Activated naive CD4-positive, alpha-beta T cell treated with anti-CD3 and anti-CD28 coated beads, Interleukin-2, amount 10 ng/mL, durations not matched to agents 7 days and 5 days (primary cell): Measurements from ENCODE around the gene BTBD16.

Experiments
- CTCF ChIA-PET: fragments of 350-600 bp; sonication (Branson Sonifier 250); formaldehyde crosslinking; loops from one replicate; lab custom pipeline; 2021; ENCODE audit warnings: antibody characterized with exemption; lab: Charles Lee
- DNase-seq: peaks from one replicate; pipeline ENCODE4 v3.0.0-alpha.2; 2020
- H3K27ac Mint-ChIP-seq: one replicate; pipeline ENCODE4 v1.8.0; 2021; ENCODE audit warnings: mild to moderate bottlenecking, moderate library complexity, mixed read lengths
- H3K27me3 Mint-ChIP-seq: one replicate; pipeline ENCODE4 v1.8.0; 2021; ENCODE audit warnings: mild to moderate bottlenecking, mixed read lengths
- H3K36me3 Mint-ChIP-seq: one replicate; pipeline ENCODE4 v1.8.0; 2021; ENCODE audit warnings: mixed read lengths
- H3K4me1 Mint-ChIP-seq: one replicate; pipeline ENCODE4 v1.8.0; 2021; ENCODE audit warnings: mixed read lengths
- H3K4me3 Mint-ChIP-seq: one replicate; pipeline ENCODE4 v1.8.0; 2021; ENCODE audit warnings: mild to moderate bottlenecking, moderate library complexity, mixed read lengths
- H3K9me3 Mint-ChIP-seq: one replicate; pipeline ENCODE4 v1.8.0; 2021; ENCODE audit warnings: mixed read lengths

Gene BTBD16

GRCh38 chr10:122316224-122316884 lies 45.3 kb downstream of the BTBD16 start:
- H3K27me3 Mint-ChIP-seq: peaks cover 4% of the 10 kb centered on the region
- H3K27ac Mint-ChIP-seq: no peak overlapping the region
- no peak overlapping the region for H3K4me3 Mint-ChIP-seq
- H3K36me3 Mint-ChIP-seq: no peaks in the 10 kb centered on the region
- CTCF ChIA-PET: interaction anchor here (0.7 kb wide), 1 partner anchor 71 kb away, joined by 3 read pairs; no protein-coding TSS in a partner anchor
- DNase-seq: no peak
- no peaks in the 10 kb centered on the region for H3K4me1 Mint-ChIP-seq
- peaks cover 1% of the 10 kb centered on the region for H3K9me3 Mint-ChIP-seq

- H3K27me3 Mint-ChIP-seq: peaks cover 22% of the 10 kb centered on the region
- H3K36me3 Mint-ChIP-seq: no peaks in the 10 kb centered on the region
- peaks cover 3% of the 10 kb centered on the region for H3K9me3 Mint-ChIP-seq
- no peaks in the 10 kb centered on the region for H3K4me1 Mint-ChIP-seq
- CTCF ChIA-PET: interaction anchor here (1.2 kb wide), 1 partner anchor 23 kb away, joined by 4 read pairs; no protein-coding TSS in a partner anchor
- H3K27ac Mint-ChIP-seq: no peak overlapping the region
- no peak overlapping the region for H3K4me3 Mint-ChIP-seq
- DNase-seq: no peak
These were observed 50.9 kb downstream of the BTBD16 start for GRCh38 chr10:122321960-122322359.

GRCh38 chr10:122323189-122323588 lies 52.1 kb downstream of the BTBD16 start:
- Mint-ChIP-seq H3K4me1 (no peaks in the 10 kb centered on the region), H3K4me3 (no peak overlapping the region), H3K27me3 (peaks cover 22% of the 10 kb centered on the region), H3K36me3 (no peaks in the 10 kb centered on the region), H3K9me3 (peaks cover 3% of the 10 kb centered on the region), H3K27ac (no peak overlapping the region)
- no peak for DNase-seq
- CTCF ChIA-PET: interaction anchor here (1.2 kb wide), 2 partner anchors 20 to 24 kb away, joined by 4 read pairs; no protein-coding TSS in a partner anchor

DNA sequence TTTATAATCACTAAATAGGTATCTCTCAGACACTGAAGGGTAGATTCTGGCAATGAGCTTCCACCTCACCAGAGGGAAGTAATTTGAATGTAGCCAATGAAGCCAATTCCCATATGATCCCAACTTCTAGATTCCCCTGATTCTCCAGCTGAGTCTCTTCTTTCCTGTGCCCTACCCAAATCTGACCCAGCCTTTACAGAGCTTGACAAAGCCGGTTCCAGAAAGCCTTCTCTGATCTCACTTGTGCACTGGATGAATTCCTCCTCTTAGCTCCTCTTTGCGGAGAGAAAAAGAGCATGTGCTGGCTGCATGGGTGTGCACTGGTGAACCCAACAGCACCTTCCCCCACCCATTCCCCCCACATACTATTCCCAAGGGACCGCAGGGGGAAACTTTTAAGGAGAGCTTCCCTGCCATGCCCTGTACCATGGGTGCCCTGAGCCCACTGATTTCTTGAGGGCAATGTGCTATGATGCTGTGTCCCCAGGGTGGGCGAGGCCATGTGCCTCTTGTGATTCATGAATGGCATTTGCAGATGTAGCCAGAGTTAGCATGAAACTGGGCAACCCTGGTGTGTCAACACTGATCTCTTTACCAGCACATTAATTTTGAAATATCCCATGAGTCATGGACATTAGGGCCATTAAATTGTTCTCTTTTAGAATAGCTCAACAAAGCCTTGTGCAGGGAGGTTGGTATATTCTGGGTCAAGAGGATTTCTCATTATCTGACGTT lies 53.0 kb downstream of the BTBD16 start:
- H3K4me3 Mint-ChIP-seq: no peak overlapping the region
- no peaks in the 10 kb centered on the region for H3K36me3 Mint-ChIP-seq
- H3K9me3 Mint-ChIP-seq: peaks cover 3% of the 10 kb centered on the region
- no peak for DNase-seq
- no peak overlapping the region for H3K27ac Mint-ChIP-seq
- CTCF ChIA-PET: interaction anchor here (1.2 kb wide), 1 partner anchor 19 kb away, joined by 4 read pairs; no protein-coding TSS in a partner anchor
- peaks cover 22% of the 10 kb centered on the region for H3K27me3 Mint-ChIP-seq
- no peaks in the 10 kb centered on the region for H3K4me1 Mint-ChIP-seq

- Mint-ChIP-seq H3K36me3 (no peaks in the 10 kb centered on the region), H3K4me3 (no peak overlapping the region), H3K27me3 (peaks cover 32% of the 10 kb centered on the region), H3K9me3 (peaks cover 2% of the 10 kb centered on the region), H3K27ac (no peak overlapping the region), H3K4me1 (no peaks in the 10 kb centered on the region)
- CTCF ChIA-PET: no interaction called here
- DNase-seq: no peak
These were observed 54.1 kb downstream of the BTBD16 start for GRCh38 chr10:122325235-122325634.

DNA sequence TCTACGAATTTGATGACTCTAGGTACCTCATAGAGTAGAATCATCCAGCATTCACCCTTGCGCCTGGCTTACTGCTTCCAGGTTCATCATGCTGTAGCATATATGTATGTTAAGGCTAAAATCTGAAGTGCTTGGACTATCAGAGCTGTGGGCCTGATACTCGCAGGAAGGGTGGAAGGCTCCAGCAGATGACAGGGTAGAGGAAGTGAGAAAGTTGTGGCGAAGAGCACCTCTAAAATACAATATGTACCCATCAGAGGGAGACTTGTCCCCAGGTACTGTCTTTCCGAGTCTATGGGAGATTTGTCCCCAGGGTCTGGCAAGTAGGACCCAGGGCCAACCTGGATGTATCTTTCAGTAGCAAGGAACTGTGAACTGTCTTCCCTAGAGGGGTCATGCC lies 55.3 kb downstream of the BTBD16 start:
- Mint-ChIP-seq H3K27me3 (peaks cover 41% of the 10 kb centered on the region), H3K27ac (no peak overlapping the region), H3K36me3 (no peaks in the 10 kb centered on the region), H3K4me3 (no peak overlapping the region), H3K9me3 (peaks cover 2% of the 10 kb centered on the region), H3K4me1 (no peaks in the 10 kb centered on the region)
- CTCF ChIA-PET: interaction anchor here (1.6 kb wide), 1 partner anchor 16 kb away, joined by 3 read pairs; no protein-coding TSS in a partner anchor
- no peak for DNase-seq

- CTCF ChIA-PET: interaction anchor here (1.6 kb wide), 1 partner anchor 16 kb away, joined by 3 read pairs; no protein-coding TSS in a partner anchor
- Mint-ChIP-seq H3K27me3 (peaks cover 40% of the 10 kb centered on the region), H3K4me3 (no peak overlapping the region), H3K27ac (no peak overlapping the region), H3K36me3 (no peaks in the 10 kb centered on the region), H3K4me1 (no peaks in the 10 kb centered on the region), H3K9me3 (no peaks in the 10 kb centered on the region)
- no peak for DNase-seq
These were observed 55.7 kb downstream of the BTBD16 start for GRCh38 chr10:122326806-122327205.

GRCh38 chr10:122327237-122328206 lies 56.4 kb downstream of the BTBD16 start:
- Mint-ChIP-seq H3K4me3 (no peak overlapping the region), H3K27ac (no peak overlapping the region), H3K36me3 (no peaks in the 10 kb centered on the region), H3K4me1 (no peaks in the 10 kb centered on the region), H3K9me3 (no peaks in the 10 kb centered on the region), H3K27me3 (peaks cover 42% of the 10 kb centered on the region)
- CTCF ChIA-PET: interaction anchor here (1.6 kb wide), 1 partner anchor 15 kb away, joined by 3 read pairs; no protein-coding TSS in a partner anchor
- DNase-seq: no peak

DNA sequence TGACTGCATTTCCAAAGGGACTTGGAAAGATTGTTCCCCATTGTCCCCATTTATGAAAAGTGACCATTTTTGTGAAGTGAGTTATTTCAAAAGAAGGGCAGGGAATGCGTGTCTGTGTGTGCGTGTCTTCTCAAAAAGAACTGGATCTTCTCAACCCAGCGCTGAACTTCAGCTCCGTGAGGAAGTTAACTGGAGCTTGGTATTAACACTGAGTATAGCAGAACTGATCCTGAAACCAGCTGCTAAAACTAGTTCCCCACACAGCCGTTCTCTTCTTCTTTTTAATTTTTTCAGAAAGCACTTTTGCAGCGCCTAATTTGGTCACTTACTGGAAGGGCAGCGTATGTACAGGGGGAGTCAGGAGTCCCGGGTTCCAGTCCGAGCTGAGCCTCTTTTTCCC lies 57.6 kb downstream of the BTBD16 start:
- no peak for DNase-seq
- H3K4me1 Mint-ChIP-seq: peaks cover 2% of the 10 kb centered on the region
- no peaks in the 10 kb centered on the region for H3K9me3 Mint-ChIP-seq
- peaks cover 36% of the 10 kb centered on the region for H3K27me3 Mint-ChIP-seq
- CTCF ChIA-PET: interaction anchor here (1.0 to 1.4 kb wide), 2 partner anchors 25 to 107 kb away, joined by 3 read pairs; no protein-coding TSS in a partner anchor
- no peaks in the 10 kb centered on the region for H3K36me3 Mint-ChIP-seq
- H3K27ac Mint-ChIP-seq: no peak overlapping the region
- no peak overlapping the region for H3K4me3 Mint-ChIP-seq

GRCh38 chr10:122329416-122329815 lies 58.3 kb downstream of the BTBD16 start:
- peaks cover 2% of the 10 kb centered on the region for H3K4me1 Mint-ChIP-seq
- H3K36me3 Mint-ChIP-seq: no peaks in the 10 kb centered on the region
- CTCF ChIA-PET: interaction anchor here (0.8 to 1.4 kb wide), 4 partner anchors 25 to 106 kb away, joined by 3 read pairs; no protein-coding TSS in a partner anchor
- no peak for DNase-seq
- no peak overlapping the region for H3K27ac Mint-ChIP-seq
- no peak overlapping the region for H3K4me3 Mint-ChIP-seq
- peaks cover 31% of the 10 kb centered on the region for H3K27me3 Mint-ChIP-seq
- H3K9me3 Mint-ChIP-seq: no peaks in the 10 kb centered on the region

DNA sequence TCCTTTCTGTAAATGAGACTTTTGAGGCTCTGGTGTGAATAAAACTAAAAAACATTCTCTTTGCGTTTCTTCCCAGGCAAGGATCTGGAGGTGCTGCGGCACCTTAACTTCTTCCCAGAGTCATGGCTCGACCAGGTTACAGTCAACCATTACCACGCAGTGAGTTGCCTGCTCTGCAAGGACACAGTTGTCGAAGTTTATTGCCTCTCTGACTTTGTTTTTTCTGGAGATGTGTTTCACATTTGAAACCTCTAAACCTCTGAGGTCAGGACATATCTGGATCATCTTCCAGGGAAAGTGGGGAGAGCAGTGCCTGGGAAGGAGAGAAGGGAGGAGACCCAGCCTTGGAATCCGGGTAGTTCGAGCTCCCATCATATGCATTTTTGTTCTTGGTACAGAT lies 60.0 kb downstream of the BTBD16 start:
- Mint-ChIP-seq H3K27me3 (peaks cover 31% of the 10 kb centered on the region), H3K27ac (no peak overlapping the region), H3K9me3 (no peaks in the 10 kb centered on the region), H3K36me3 (no peaks in the 10 kb centered on the region), H3K4me3 (no peak overlapping the region), H3K4me1 (peaks cover 2% of the 10 kb centered on the region)
- CTCF ChIA-PET: no interaction called here
- no peak for DNase-seq

DNA sequence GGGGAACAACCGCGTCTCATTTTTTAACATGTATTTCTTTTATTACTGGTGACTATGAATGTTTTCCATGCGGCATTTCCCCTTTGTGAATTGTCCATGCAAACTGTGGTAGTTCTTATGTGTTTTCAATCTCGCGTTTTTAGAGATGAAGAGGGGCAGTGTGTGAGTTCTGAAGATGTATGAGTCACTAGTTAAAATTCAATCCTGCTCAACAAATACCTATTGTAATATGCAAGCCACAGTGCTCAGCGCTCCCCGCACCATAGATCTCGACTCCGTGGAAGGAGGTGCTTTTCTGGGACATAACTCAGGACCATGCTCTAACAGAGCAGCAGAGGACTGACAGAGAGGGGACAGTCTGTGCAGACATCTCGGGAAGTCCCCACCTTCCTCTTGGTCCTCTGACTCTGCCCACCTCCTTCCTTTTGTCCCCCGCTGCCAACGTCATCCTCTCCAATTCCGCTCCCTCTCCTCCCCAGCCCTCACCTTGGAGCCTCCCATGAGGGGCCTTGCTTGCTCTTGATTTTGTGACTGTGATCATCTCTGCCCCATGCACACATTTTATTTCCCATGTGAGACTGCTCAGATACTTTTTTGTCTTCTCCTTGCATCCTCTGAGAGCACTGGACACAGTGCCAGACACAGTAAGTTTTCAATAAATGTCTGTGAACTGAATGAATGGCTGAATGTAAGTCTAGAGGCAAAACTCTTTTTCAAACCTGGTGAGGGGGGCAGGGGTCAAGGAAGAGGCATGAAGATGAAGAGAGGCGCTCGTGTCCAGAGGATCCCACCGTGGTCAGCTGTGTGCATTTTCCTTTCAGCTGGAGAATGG lies 60.7 kb downstream of the BTBD16 start:
- no peak overlapping the region for H3K27ac Mint-ChIP-seq
- no peak overlapping the region for H3K4me3 Mint-ChIP-seq
- CTCF ChIA-PET: no interaction called here
- no peak for DNase-seq
- no peaks in the 10 kb centered on the region for H3K36me3 Mint-ChIP-seq
- no peaks in the 10 kb centered on the region for H3K9me3 Mint-ChIP-seq
- H3K4me1 Mint-ChIP-seq: peaks cover 2% of the 10 kb centered on the region
- H3K27me3 Mint-ChIP-seq: peaks cover 31% of the 10 kb centered on the region

DNA sequence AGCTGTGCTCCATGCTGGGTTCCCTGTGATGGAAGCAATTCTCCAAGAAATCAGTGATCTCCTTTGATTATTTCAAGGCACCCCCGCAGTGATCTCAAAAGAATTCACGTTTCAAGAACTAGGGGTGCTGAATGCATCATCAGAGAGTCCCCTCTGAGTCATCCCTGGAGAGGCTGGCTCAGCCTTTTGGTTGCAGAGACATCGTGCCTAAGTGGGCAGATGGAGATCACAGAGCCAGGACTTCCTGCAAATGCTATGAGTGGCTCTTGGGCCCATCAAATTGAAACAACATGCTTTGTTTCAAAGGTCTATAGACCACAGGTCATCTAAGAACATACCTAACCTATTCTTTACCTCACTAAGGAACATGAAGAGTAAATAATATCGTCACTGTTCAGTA lies 61.9 kb downstream of the BTBD16 start:
- CTCF ChIA-PET: no interaction called here
- Mint-ChIP-seq H3K4me3 (no peak overlapping the region), H3K4me1 (peaks cover 2% of the 10 kb centered on the region), H3K36me3 (no peaks in the 10 kb centered on the region), H3K9me3 (no peaks in the 10 kb centered on the region), H3K27me3 (peaks cover 31% of the 10 kb centered on the region), H3K27ac (no peak overlapping the region)
- DNase-seq: no peak
